Measurements from ENCODE around the gene EXD3.

The EXD3 gene

DNA sequence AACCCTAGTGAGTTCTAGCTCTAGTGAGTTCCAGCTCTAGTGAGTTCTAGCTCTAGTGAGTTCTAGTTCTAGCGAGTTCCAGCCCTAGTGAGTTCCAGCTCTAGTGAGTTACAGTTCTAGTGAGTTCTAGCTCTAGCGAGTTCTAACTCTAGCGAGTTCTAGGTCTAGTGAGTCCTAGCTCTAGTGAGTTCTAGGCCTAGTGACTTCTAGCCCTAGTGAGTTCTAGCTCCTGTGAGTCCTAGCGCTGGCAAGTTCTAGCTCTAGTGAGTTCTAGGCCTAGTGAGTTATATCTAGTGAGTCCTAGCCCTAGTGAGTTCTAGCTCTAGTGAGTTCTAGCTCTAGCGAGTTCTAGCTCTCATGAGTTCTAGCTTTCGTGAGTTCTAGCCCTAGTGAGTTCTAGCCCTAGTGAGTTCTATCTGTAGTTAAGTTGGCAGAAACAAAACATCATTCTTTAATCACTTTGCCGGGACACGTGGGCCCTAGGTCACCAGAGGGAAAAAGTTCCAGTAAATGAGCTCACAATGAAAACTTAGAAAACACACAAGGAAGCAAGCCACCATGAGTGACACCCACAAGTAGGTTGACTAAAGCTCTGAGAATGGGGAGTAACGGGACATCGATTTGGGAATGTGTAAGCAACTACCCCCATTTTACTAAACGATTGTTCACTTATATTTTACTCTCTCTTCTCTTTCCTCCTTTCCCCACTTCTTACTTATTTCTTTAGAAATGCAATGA, 47.5 kb downstream of the EXD3 start:
- DNase-seq = no peak

DNA sequence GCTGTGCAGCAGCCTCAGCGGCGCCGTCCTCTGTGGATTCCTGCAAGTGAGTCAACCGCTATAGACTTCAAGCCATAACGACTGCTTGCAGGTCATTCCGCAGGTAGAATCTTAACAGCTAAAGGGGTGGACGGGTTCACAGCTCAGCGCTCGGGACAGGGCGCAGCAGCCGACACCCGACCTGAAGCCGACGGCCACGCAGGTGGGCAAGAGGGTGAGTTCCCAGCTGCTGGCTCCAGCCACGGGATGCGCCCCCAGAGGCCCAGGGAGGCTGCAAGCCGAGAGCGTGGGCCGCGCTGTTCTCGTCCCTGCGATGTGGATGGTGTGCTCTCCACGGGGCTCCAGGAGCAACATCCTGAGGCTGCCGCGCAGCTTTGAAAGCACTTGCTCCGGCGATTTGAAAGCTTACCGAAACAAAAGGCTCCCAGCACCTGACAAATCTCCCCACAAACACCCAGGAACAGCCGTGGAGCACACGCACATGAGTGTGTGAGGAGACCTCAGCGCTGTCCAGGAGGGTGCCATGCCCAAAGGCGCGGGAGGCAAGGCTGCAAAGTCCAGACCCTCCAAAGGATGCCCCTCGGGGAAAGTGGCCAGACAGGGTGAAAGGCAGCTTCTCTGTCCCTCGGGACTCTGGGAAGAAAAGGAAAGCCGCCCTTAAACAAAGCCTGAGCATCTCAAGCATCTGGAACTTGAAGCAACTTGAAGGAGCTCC, 48.7 kb downstream of the EXD3 start:
- DNase-seq = no peak

DNA sequence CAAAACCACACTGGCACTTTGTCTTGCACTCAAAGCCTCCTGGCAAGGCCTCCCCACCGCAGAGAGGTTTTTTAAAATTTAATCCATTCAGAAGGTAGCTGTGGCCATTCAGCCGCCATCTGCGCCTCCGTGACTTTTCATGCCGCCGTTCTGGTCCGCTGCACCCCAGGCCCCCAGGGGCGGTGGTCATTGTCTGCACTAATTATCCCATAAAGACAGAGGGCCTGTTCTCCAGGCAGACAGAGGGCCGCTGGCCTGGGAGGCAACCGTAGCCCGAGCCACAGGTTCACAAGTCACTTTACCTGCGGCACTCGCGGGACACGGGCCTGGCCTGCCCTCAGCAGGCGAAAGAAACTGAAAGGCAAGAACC, 49.4 kb downstream of the EXD3 start:
- DNase-seq = no peak

DNA sequence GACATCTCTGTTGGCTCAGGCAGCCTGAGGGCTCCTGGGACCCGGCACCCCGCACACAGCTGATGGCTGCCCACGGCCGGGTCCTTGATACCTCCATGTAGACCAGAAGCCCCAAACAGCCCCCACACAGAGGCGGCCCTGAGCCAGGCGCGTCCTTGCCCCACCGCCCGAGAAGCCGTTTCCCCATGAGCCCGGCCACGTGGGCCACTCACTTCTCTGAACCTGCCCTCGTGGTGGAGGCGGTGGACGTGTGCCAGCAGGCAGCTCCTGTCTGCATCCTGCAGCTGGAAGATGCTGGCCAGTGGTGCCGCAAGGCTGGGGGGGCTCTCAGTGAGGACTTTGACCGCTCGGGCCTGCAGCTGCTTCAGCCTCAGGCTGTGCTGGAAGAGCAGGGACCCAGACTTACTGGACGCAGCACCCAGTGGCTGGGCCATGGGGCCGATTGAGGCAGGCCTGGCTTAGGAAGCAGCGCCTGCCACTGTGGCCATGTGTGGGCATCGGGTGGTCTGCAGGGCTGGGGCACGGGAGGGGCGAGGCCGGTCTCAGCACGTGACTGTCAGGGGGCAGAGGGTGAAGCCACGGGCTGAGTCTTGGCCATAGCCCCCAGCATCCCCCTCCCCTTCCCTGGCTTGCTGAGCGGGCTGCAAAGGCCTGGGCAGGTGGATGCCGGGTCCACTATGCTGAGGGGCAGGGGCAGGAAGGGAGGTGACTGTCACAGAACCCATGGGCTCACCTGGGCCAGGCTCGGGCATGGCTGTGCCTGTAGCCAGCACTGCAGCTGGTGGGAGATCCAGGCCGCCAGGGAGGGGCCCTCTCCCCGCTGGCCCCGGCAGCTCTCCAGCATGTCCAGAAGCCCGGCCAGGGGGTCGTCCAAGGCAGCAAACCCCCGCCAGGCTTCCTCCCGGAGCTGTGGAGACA, 50.0 kb downstream of the EXD3 start:
- DNase-seq = no peak

DNA sequence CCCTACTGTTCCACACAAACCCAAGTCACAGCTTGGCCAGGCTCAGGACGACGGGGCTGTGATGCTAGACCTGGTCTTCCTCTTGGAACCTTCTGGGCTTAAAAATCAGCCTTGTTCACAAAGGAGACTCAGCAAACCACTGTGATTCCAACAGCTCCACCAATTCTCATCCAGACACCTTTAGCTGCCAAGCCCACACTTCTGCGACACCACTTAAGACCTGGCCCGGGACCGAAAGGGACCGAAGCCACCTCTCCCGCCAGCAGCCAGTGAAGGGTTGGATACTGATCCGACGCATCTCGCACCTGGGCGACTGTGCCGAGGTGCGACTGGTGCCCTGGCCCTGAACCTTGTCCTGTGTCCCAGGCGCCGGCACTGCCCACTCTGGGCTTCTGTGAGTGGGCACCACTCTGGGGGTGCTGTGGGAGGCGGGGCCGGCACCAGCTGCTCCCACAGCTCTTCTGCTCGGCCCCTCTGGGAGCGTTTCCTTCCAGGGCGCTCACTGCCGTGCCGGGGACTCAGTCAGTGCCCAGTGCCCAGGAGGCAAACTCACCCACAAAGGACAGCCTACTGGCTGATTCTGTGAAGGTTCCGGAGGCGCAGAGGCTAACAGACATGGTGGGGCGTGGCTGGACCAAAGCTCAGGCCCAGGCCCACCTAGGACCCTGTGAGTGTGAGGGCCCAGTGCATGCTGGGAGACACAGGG, 50.9 kb downstream of the EXD3 start:
- no peak for DNase-seq

DNA sequence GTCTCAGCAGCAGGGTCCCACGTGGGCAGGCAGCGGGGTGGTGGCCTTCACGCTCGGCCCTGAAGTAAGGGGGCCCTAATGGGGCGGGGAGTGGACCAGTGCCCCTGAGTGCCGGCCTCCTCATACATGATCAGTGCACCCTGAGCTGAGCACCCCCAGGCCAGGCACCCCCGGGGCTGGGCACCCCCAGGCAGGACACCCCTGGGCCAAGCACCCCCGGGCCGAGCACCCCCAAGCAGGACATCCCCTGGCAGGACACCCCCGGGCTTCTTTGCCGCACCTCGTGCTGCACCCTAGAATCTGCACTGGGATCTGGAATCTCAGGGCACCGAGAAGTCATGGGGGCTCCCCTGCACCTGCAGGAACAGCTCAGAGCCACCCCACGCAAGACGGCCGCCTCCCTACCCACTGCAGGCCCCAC, 51.4 kb downstream of the EXD3 start:
- DNase-seq = no peak

DNA sequence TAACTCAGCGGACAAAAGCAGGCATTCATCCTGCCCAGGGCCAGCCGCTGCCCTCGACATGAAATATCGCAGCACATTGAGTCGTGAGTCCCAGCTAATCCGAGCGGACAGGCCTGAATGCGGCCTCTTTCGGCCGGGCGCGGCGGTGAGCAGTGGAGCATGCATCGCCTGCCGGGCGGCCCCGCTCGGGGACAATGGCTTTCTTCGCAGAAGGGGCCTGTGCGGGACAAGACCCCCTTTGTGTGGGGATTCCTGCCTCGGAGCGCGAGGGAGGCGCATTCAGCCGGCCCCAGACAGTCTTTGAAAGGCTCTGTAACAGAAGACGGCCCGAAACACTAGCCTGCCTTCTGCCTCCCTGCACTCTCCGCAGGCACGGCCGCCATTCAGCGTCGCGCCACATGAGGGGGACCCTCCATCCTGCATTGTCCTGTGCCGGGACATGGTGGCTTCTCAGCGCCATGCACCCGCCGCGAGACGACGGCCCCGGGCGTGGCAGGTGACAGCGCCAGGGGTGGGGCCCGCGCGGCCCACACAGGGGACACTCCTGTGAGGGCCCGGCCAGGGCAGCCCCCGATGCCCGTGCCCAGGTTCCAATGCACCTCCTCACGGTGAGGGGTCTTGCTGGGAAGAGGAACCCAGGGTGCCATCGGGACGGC, 52.0 kb downstream of the EXD3 start:
- no peak for DNase-seq

DNA sequence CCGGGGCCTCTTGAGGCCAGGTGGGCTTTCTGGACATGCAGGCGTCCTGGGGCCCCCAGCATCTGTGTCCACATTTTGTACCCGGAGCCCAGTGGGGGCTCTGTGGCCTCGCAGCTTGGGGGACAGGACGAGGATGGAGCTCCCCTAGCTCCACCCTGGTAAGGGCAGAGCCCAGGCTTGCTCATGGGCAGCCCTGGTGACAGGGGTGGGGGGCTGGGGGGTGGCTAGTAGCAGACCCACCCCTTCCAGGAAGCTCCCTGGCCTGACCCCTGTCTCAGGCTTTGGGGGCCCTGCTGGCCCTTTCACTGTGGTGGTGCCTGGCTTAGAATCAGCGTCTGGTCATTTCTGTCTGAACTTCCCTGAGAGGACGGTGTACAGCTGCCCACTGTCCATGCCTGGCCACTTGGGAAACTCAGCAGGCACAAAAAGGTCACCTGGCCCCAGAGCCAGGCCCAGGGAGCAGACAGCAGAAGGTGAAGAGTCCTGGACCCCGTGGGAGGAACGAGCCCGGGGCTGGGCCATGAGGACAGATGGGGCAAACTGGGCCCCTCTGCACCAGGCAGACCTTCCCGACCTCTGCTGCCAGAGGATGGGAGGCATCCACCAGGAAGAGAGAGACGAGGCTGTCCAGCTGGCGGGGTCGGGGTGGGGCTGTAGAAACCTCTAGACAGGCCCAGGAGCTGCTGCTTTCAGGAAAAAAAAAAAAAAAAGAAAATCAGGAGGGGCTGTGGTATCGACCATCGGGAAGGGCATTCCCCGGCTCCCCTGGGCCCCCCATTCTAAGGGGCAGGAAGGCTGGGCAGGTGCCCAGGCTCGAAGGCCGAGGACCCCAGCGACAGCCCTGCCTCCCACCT, 52.8 kb downstream of the EXD3 start:
- no peak for DNase-seq

DNA sequence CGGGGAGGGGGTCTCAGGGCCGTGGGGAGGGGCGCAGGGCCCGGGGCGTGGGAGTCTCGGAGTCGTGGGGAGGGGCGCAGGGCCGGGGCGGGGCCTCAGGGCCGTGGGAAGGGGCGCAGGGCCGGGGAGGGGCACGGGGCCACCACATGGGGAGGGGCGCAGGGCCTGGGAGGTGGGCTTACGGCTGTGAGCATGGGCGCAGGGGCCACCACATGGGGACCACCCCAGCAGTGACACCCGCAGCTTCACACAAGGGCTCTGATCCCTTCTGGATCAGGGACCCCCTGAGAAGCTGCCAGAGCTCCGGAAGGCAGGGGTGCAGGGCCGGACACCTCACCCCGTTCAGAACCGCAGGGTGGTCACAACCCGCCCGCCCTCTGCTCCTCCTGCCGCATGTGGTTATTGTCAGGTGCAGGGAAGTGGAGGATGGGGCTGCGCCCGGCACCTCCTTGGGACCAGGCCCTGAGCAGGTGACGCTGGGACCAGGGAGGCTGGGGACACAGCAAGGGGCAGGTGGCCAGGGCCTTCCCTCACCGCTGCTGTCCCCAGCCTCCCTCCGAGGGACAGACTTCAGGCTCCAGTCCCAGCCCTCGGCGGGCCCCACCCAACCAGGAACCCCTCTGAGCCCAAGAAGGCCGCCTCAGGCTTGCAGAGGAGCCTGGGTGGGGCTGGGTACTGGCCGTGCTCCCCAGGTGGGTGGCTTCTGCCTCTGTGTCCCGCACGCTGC, 53.7 kb downstream of the EXD3 start:
- no peak for DNase-seq

DNA sequence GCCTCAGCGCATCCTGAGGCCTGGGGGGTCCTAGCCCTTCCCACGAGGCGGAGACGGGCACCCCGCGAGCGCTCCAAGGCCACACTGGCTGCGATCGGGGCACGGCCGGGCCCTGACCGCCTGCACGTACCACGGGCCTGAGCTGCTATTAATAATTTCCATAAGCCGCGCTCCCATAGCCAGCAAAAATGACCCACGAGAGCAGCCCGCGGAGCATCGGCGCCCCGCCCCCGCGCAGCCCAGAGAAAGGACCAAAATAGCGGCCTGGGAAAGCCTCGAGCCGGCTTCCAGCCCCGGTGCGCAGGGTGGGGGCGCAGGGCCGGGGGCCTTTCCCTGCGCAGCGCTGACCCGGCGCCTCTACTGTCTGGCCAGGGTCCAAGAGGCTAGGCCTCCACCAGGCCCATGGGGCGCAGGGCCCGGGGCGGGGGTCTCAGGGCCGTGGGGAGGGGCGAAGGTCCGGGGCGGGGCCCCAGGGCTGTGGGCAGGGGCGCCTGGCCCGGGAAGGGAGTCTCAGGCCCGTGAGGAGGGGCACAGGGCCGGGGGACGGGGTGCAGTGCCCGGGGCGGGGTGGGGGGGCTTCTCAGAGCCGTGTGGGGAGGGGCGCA, 54.4 kb downstream of the EXD3 start:
- DNase-seq = no peak

DNA sequence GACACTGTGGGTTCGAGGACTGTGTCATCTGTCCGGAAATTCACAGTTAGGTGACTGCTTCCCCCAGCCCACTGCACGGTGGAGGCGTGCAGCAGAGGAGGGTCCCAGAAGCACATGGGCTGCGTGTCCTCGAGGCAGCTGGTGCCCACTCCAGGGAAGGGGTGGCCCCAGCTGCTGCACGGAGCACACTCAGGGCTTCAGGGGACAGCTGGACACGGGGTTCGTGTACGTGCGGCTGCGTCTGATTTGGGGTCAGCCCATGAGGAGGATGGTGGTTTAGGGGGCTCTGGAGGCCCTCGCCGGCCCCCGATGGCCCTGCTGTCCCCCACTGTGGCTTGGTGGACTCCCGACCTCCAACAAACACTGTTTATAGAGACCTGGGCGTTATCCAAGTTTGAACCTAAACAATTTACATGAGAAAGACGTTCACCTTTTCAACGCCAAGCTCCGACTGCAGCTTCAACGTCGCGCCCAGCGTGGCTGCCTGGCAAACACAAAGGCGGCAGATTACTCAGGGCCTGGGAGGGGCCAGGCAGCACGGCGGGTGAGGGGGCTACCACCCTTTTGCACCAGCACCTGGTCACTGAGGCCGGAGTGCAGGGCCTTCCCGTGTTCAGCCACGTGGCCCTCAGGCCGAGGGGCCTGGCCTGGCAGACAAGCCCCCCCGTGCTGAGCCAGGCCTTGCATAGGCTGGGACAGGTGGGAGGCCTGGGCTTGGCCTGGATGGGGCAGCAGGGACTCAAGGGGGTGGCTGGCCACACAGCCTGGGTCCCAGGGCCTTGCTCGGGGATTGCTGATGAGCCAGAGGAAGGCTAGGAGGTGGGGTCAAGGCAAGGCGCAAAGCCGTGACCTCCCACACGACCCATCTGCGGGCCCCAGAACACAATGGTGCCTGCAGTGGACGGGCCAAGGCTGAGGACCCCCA, 55.2 kb downstream of the EXD3 start:
- DNase-seq = no peak

DNA sequence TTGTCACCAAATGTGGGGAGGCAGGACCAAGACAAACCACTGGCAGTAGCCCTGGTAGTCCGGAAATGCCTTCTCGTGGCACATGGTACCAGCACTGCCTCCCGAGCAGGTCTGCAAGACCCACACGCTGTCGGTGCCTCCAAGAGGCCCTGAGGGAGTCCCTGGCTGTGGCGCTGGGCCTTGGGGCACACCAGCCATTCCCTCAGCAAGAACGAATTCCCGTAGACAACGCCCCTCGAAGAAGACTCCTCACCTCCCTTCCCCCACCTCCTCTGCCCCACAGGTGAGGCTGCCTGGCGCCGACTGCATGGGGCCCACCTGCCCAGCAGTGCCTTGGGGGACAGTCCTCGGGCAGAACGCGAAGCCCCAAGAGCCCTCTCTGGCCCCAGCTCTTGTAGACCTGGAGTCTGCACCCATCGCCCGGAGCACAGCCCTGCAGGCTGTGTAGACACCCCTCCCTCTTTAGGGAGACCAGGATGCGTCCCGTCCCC, 56.0 kb downstream of the EXD3 start:
- no peak for DNase-seq

DNA sequence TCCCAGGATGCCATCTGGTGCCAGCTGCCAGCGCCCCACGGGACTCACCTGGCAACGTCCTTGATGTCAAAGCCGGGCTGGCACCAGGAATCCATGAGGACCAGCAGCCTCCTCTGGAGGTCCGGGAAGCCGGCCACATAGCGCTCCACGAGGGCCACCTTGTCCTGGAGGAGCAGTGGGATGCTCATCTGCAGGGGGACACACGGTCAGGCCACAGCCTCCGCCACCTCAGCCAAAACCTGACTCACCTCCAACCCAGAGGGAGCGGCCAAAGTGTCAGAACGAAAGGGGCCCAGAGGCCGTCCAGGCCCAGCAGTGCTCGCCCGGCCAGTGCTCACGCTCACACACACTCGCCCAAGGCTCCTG, 56.5 kb downstream of the EXD3 start:
- DNase-seq = no peak

DNA sequence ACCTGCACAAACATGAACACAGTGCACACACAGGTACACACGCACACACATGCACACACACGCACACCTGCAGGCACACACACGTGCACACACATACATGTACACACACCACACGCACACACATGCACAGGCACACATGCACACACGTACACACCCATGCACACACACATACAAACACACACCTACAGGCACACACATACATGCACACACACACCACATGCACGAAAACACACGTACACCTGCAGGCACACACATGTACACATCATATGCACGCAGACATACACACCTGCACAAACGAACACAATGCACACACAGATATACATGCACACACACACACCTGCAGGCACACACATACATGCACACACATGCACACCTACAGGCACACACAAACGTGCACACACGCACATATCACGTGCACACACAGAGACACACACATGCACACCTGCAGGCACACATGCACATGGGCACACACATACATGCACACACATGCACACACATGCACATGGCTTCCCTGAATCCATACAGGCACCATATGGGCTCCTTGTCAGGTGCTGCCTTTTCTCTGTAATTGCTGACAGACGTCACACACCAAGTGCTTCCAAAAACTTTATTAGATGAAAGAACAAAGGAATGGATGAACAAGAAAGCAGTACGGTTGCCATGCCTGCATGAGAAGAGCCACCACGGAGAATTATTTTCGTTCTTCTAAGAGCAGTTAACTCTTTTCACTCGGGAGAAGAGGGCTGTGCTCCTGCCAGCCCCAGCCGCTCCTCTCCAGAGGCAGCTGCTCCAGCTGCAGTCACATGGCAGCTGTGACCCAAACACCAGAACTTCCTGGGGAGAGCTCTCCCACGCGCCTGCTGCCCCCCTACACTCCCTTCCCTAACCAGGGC, 57.2 kb downstream of the EXD3 start:
- DNase-seq = no peak

DNA sequence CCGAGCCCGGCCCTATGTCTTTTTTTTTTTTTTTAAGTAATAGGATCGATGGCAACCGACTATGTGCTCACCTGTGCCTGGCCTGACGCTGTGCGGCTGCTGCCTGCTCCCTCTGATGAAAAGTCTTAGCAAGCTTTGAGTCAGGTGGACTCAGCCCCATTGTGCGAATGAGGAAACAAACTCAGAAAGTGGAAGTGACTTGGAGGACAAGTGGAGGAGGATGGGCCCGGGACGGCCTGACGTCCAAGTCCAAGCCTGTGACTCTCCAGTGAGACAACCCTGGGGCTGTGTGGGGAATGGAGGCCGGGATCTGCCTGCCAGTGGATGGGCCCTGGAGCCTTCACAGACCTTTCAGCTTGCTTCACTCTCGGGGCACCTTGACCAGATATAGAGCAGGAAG, 57.9 kb downstream of the EXD3 start:
- no peak for DNase-seq

DNA sequence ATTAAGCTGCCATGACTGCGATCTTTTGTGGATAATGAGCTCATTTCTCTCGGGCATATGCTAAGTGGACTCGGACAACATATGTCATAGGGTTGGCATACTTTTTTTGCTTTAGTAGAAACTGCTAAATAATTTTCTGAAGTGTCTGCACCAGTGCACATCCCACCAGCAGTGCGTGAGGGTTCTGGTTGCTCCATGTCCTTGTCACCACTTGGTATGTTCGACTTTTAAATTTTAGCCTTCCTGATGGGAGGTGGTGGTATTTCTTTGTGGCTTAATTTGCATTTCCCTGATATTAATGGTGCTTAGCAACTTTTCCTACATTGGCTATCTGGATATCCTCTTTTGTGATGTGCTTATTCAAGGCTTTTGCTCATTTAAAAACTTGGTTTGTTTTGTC, 63.1 kb downstream of the EXD3 start:
- DNase-seq = no peak

DNA sequence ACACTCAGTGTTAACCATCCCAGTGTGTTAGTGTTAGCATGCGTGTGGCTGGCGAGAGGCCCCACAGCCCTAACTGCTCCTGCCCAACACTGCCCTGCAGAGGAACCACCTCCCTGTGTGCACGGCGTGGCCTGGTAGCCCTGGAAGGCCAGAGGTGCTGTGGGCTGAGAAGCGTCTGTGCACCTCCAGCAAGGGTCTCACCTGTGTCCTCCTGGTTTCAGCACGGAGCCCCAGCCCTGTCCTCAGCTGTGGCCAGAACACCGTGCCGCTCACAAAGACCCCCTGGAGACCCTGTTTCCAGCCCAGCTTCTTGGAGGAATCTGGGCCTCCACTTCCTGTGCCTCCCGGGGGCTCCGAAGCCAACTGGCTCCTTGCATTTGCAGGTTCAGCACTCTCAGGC, 64.8 kb downstream of the EXD3 start:
- DNase-seq = no peak

DNA sequence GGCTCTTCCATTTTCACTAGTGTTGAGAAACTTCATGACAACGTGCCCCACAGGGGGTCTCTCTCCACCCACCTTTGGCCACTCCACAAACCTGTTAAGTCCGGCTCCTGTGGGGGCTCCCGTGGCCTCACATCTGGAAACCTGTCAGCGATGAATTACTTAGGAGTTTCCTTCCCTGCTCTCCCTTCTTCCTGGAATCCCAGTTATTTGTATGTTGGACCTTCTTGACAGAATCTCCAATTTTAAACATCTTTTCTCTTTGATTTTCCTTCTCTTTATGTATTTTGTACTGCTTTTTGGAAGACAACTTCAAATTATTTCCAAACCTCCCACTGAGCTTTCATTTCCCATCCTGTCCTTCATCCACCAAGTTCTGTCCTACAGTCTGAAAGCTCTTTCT, 65.8 kb downstream of the EXD3 start:
- no peak for DNase-seq
